ENCODE measurements around the gene UBALD1. TPM values are rescaled to one million over a fixed set of nuclear protein-coding genes. Genes with fewer than 3 reads are reported as not detected.

UBALD1 gene
- total RNA-seq, 1 donor, result 9.4 TPM

DNA sequence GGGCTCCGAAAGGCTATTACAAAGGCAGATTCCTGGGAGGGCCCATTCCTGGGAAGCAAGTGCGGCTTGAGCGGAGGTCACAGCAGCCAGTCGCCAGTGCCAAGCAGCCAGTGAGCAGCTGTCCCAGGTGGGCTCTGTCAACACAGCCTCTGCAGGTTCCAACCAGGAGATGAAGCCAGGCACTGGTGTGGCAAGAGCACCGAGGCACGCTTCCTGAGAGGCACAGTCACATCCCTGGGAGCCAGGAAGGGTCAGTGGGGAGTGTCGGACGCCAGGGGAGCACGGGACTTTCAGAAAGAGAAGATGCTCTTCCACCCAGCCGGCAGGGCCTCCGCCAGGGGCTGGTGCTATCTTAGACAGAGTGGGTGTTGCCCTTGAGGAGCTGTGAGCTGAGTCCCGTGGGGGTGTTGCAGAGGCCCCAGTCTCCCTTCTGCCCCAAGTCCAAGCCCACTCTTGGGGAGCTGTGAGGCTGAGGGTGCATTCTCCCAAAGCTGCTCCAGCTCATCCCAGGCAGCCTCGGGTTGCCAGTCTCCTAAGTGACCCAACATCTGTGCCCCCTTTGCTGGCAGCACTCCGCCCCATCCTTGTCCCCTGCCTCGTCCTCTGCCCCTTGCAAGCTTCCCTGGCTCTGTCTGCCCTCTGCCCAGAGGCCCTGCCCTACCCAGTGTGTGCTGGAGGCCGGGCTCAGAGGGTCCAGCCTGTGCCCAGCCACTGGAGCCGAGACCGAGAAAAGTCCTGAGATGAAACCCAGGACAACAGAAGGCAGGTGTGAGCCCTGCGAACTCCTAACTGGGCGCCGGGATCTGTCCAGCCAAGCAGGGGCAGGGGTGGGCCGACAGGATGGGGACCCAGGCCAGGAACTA lies 6.6 kb downstream of the UBALD1 start:
- Histone ChIP-seq H3K36me3 (ENCODE audit: insufficient read depth, low read length) (no peaks in the 10 kb centered on the region), H3K4me1 (ENCODE audit: insufficient read depth, low read length) (peaks cover 2% of the 10 kb centered on the region), H3K27me3 (ENCODE audit: insufficient read depth, low read length) (peaks cover 6% of the 10 kb centered on the region), H3K4me2 (ENCODE audit: insufficient read depth, low read length) (no peak overlapping the region), H4K20me1 (ENCODE audit: insufficient read depth, low read length) (peaks cover 28% of the 10 kb centered on the region), H3K79me2 (ENCODE audit: insufficient read depth, low read length) (peaks cover 26% of the 10 kb centered on the region), H3K9me3 (ENCODE audit: low read depth, low read length) (no peaks in the 10 kb centered on the region), H3K27ac (ENCODE audit: low read depth, low read length) (no peak overlapping the region), H2AFZ (ENCODE audit: low read length) (no peak overlapping the region), H3K4me3 (ENCODE audit: insufficient read depth, low read length) (no peak overlapping the region)
- TF ChIP-seq CTCF (IDR thresholded peaks at IDR 0.05; ENCODE audit: extremely low read depth, low read depth, low read length), result no peak
- peak; percentile 64 for DNase-seq (ENCODE audit: insufficient read length, low spot score, missing footprints)

DNA sequence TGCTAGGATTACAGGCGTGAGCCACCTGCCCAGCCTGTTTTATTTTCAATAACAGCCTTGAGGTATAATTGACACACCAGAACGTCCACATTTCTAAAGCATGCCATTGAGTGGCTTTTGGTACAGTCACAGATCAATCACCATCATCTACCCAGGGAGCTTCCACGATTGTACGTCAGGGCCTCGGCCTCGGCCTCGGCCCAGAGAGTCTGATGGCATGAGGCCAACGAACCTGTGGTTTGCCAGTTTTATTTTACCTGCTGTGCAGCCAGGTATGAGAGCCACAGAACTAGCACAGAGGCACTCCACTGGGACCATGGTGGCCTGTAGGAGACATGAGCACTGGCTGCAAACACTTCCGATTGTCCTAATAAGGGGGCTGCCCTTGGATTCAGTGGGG lies 8.3 kb downstream of the UBALD1 start:
- Histone ChIP-seq H3K27me3 (ENCODE audit: insufficient read depth, low read length) (peaks cover 15% of the 10 kb centered on the region), H3K4me3 (ENCODE audit: insufficient read depth, low read length) (no peak overlapping the region), H4K20me1 (ENCODE audit: insufficient read depth, low read length) (peaks cover 19% of the 10 kb centered on the region), H3K9me3 (ENCODE audit: low read depth, low read length) (no peaks in the 10 kb centered on the region), H3K4me1 (ENCODE audit: insufficient read depth, low read length) (no peaks in the 10 kb centered on the region), H3K27ac (ENCODE audit: low read depth, low read length) (no peak overlapping the region), H3K4me2 (ENCODE audit: insufficient read depth, low read length) (no peak overlapping the region), H3K36me3 (ENCODE audit: insufficient read depth, low read length) (no peaks in the 10 kb centered on the region), H2AFZ (ENCODE audit: low read length) (no peak overlapping the region), H3K79me2 (ENCODE audit: insufficient read depth, low read length) (peaks cover 12% of the 10 kb centered on the region)
- DNase-seq (ENCODE audit: insufficient read length, low spot score, missing footprints), result peak; percentile 3
- no peak for TF ChIP-seq CTCF (IDR thresholded peaks at IDR 0.05; ENCODE audit: extremely low read depth, low read depth, low read length)

- H3K4me1 ChIP-seq (ENCODE audit: insufficient read depth, low read length), result no peaks in the 10 kb centered on the region
- H3K9me3 ChIP-seq (ENCODE audit: low read depth, low read length), result no peaks in the 10 kb centered on the region
- no peaks in the 10 kb centered on the region for H3K36me3 ChIP-seq (ENCODE audit: insufficient read depth, low read length)
- H3K27me3 ChIP-seq (ENCODE audit: insufficient read depth, low read length), result peaks cover 22% of the 10 kb centered on the region
- H3K4me3 ChIP-seq (ENCODE audit: insufficient read depth, low read length), result no peak overlapping the region
- H3K79me2 ChIP-seq (ENCODE audit: insufficient read depth, low read length), result no peaks in the 10 kb centered on the region
- no peak overlapping the region for H3K27ac ChIP-seq (ENCODE audit: low read depth, low read length)
- no peak overlapping the region for H2AFZ ChIP-seq (ENCODE audit: low read length)
- H3K4me2 ChIP-seq (ENCODE audit: insufficient read depth, low read length), result peak overlapping the region; percentile 43
- H4K20me1 ChIP-seq (ENCODE audit: insufficient read depth, low read length), result peaks cover 9% of the 10 kb centered on the region
- TF ChIP-seq CTCF (IDR thresholded peaks at IDR 0.05; ENCODE audit: extremely low read depth, low read depth, low read length), result no peak
- DNase-seq (ENCODE audit: insufficient read length, low spot score, missing footprints), result peak; percentile 89
Observed at GRCh38 chr16:4604401-4604800, 10.3 kb downstream of the UBALD1 start.

DNA sequence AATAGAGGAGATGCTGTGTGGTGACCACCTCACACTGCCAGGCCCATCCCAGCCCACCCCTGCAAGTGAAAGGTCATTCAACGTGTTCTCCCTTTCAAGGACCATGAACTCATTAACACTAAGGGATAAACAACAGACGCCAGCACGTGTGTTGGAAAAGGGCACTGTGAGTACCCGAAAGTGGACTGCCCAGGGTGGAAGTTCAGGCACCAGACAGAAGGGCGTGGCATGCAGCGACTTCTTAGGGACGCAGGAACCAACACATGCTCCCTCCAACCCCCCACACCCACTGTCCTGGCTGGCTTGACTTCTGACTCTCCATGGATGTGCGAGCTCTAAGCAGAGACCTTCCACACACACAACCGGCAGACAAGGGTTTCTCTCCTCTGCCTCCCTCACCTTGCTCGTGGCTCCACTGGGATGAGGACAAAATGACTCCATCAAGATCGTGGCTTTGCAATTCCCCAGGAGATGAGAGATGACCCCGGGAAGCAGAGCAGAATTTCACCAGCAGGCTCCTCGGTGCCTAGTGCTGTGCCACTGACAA lies 11.0 kb downstream of the UBALD1 start:
- Histone ChIP-seq H3K36me3 (ENCODE audit: insufficient read depth, low read length) (no peaks in the 10 kb centered on the region), H3K4me1 (ENCODE audit: insufficient read depth, low read length) (no peaks in the 10 kb centered on the region), H3K79me2 (ENCODE audit: insufficient read depth, low read length) (no peaks in the 10 kb centered on the region), H3K27ac (ENCODE audit: low read depth, low read length) (no peak overlapping the region), H3K4me3 (ENCODE audit: insufficient read depth, low read length) (no peak overlapping the region), H3K9me3 (ENCODE audit: low read depth, low read length) (no peaks in the 10 kb centered on the region), H4K20me1 (ENCODE audit: insufficient read depth, low read length) (peaks cover 9% of the 10 kb centered on the region), H3K4me2 (ENCODE audit: insufficient read depth, low read length) (no peak overlapping the region), H3K27me3 (ENCODE audit: insufficient read depth, low read length) (peaks cover 25% of the 10 kb centered on the region), H2AFZ (ENCODE audit: low read length) (no peak overlapping the region)
- TF ChIP-seq CTCF (IDR thresholded peaks at IDR 0.05; ENCODE audit: extremely low read depth, low read depth, low read length), result no peak
- peak; percentile 65 for DNase-seq (ENCODE audit: insufficient read length, low spot score, missing footprints)
